Erythroblast (primary cell): ENCODE measurements around the gene RPUSD3.
A peak's percentile ranks its signal among the peaks of the same experiment; 100 is the strongest.

Experiments used
- DNase-seq, 2 experiments: peaks; one replicate each; lab custom pipeline; 2025; lab: John Stamatoyannopoulos, UW
- GATA1 ChIP-seq: IDR thresholded peaks from 2 replicates; pipeline ENCODE4 v1.6.1; 2011; ENCODE audit warnings: low read depth, mild to moderate bottlenecking, control low read depth, low read length, moderate library complexity
- POLR2A ChIP-seq: IDR thresholded peaks from 2 replicates; pipeline ENCODE4 v1.6.1; 2011; ENCODE audit warnings: mild to moderate bottlenecking, low read length

RPUSD3 gene

GRCh38 chr3:9809615-9810432 is 34.0 kb downstream of the RPUSD3 start, which contains the start of gene TTLL3:
TSS of gene TTLL3 (plus strand) at chr3:9810262. CDS start at chr3:9810662, 400 bp downstream.
- peak; percentile 59 to 66 for DNase-seq
- peak; percentile 54 for TF ChIP-seq POLR2A
- no peak for TF ChIP-seq GATA1

- TF ChIP-seq GATA1 (no peak), POLR2A (no peak)
- DNase-seq = no peak
Measured at GRCh38 chr3:9809239-9809614, 34.6 kb downstream of the RPUSD3 start.

GRCh38 chr3:9808345-9809037 is 35.3 kb downstream of the RPUSD3 start:
- peak; percentile 62 to 67 for DNase-seq

GRCh38 chr3:9807981-9808344 is 35.8 kb downstream of the RPUSD3 start:
- no peak for TF ChIP-seq POLR2A
- no peak for DNase-seq

More at GRCh38 chr3:9808345-9809037, 35.3 kb downstream of the RPUSD3 start:
- no peak for TF ChIP-seq POLR2A
- TF ChIP-seq GATA1 = no peak

GRCh38 chr3:9806688-9807589 is 36.9 kb downstream of the RPUSD3 start:
- DNase-seq = no peak
- TF ChIP-seq GATA1 = no peak
- TF ChIP-seq POLR2A = no peak

- no peak for TF ChIP-seq GATA1
- TF ChIP-seq POLR2A = no peak
- no peak for DNase-seq
Measured at GRCh38 chr3:9806137-9806536, 37.7 kb downstream of the RPUSD3 start.

GRCh38 chr3:9804996-9805395 is 38.8 kb downstream of the RPUSD3 start:
- TF ChIP-seq POLR2A (no peak), GATA1 (no peak)
- DNase-seq = no peak

- DNase-seq = no peak
- TF ChIP-seq POLR2A = no peak
- TF ChIP-seq GATA1 = no peak
Measured at GRCh38 chr3:9803494-9803893, 40.3 kb downstream of the RPUSD3 start.

GRCh38 chr3:9800529-9800928 is 43.3 kb downstream of the RPUSD3 start:
- TF ChIP-seq GATA1 (no peak), POLR2A (no peak)

GRCh38 chr3:9797196-9797945 is 46.4 kb downstream of the RPUSD3 start:
- TF ChIP-seq POLR2A (no peak), GATA1 (no peak)
- no peak for DNase-seq

More at GRCh38 chr3:9800529-9800928, 43.3 kb downstream of the RPUSD3 start:
- no peak for DNase-seq

- DNase-seq = no peak
- TF ChIP-seq POLR2A = no peak
Measured at GRCh38 chr3:9795207-9795606, 48.6 kb downstream of the RPUSD3 start.

GRCh38 chr3:9794400-9794799 is 49.4 kb downstream of the RPUSD3 start:
- no peak for DNase-seq
- TF ChIP-seq GATA1 (no peak), POLR2A (no peak)
